GM21717 (cell line): Measurements from ENCODE around the gene CCDC110.

Source experiments
- ATAC-seq: cut with Tn5 transposase; IDR thresholded peaks from one replicate; pipeline ENCODE4 v1.9.1; 2021; ENCODE audit warnings: mild to moderate bottlenecking, moderate library complexity; ENCODE audit not compliant: unreplicated experiment

CCDC110 gene

DNA sequence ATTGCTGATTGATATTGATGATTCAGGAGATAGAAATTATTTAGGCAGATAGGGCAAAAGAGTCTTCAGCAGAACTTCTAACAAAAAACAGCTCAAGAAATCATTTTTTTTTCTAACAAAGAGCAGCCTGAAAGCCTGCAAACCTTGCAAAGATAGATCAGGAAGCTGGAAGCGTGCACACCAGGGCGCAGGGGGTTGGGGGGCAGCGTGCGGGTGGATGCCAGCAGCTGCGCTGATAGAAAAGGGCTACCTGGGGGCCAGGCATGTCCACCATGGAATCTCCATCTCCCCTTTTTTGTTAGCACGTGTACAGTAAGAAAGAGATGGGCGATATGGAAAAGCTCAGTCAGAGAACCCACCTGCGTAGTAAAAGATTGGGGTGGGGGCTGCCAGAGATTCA, 1.7 kb upstream of the CCDC110 start:
- no peak for ATAC-seq

DNA sequence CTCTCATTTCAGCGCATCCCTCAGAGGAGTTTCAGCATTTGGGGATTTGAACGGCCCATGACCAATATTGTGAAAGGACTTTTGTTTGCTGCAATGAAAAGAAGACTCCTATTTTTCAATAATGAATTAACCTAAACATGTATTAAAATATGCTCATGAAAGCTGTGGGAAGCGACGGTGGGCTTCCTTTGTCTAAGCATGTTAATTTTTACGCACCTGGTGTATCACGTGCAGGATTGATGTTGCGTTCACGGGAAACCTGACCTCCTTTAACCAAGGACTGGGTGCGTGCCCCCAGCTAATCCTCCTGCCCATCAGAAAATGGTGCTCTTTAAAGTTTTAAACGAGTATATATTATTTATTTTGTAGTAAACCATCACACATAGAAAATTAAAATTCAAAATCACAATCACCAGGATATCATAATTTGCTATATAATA, 590 bp upstream of the CCDC110 start:
- no peak for ATAC-seq

DNA sequence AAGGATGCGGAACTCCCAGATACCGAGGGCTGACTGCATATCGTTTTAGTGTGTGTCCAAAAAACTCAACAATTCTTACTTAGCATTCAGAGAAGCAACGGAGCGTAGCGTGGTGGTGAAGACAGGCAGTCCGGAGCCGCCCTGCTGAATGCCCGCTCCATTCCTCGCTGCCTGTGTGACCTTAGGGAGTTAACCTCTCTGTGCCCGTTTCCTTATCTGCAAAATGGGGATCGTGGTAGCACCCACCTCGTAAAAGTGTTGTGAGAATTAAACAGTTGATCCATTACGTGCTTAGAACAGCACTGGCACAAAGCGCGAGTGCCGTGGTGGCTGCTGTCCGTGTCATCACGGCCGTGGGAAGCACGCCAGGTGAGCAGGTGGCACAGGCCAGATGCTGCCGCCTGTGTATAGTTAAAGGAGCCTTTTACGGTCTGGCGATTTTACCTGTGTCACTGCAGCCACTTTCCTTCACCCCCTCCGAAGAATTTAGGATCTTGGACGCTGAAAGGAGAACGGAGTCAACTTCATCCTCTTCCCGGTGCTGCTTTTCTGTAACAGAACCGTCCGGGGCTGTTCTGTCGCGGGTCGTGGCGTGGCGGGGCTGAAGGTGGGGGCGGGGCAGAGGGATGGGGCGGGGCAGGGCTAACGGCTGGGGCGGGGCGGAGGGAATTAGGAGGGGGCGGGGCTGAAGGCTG, 885 bp downstream of the CCDC110 start:
- ATAC-seq = no peak

DNA sequence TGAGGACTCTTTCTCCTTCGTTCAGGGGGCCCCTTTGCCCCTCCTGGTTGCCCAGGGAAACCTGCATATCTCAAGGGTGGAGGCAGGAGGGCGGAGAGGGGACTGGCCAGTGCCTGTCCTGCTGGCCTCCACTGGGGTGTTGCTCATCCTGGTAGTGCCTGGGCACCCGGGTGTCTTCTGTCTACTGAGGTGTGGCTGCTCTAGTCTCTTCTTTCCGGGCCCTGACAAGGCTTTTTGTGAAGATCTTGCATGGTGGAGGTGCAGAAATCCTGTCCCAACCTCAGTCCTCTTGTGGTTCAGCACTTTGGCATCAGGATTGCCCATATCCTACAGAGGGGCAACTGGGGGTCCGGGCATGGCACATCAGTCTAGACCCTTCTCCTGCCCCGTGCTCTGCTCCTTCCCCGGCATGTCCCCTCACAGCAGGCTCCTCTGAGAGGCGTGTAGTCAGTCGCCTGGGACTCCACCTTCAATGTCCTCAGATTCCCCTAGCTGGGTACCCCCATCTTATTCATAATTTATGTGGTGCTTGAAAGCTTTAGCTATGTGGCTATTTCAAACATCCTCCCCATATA, 1.9 kb downstream of the CCDC110 start:
- no peak for ATAC-seq

GRCh38 chr4:185468999-185469398, 2.5 kb downstream of the CCDC110 start:
- ATAC-seq = no peak

DNA sequence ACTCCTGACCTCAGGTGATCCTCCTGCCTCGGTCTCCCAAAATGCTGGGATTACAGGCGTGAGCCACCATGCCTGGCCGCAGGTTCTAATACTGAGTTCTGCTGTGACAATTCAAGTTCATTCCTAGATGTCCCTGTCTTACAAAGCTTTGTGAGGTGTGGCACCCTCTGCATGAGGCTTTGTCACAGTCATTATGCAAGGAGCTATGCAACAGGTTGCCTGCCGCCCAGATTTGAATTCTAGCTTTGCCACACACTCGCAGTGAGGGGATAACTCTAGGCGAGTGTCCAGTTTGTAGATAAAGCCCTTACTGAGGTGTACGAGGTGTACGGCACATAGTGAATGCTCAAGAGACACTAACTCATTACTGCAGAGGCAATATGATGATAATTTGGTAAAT, 3.5 kb downstream of the CCDC110 start:
- no peak for ATAC-seq

DNA sequence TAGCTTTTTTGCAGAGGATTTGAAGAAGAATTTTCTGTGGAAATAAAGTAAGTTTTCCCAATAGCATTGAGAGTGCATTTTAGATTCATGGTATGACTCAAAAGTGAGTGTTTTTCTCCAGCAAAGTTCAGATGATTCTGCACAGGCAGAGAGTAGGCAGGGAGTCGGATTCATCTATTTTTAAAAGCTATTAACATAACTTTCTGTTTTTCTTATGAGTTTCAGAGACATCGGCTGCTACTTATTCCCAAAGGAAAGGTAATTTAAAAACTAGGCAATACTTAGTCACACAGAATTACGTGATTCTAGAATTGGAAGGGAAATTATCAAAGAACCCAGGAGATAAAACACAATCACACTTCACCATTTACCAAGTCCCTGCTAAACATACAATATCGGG, 4.4 kb downstream of the CCDC110 start:
- no peak for ATAC-seq

DNA sequence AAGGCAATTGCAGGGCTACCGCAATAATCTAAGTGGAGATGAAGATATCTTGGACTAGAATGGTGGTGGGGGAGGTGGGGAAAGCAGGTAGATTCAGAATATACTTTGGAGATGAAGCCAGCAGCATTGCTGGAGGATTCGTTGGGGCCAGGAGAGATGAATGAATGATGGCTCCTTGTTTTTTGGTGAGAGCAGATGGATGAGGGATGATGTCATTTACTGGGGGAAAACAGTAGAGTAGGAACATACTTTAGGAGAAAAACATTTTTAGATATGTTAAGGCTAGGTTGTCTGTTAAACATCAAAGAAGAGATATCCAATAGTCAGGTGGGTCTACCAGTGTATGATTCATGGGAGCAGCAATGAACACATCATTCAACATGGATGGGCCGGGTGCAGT, 5.8 kb downstream of the CCDC110 start:
- no peak for ATAC-seq

GRCh38 chr4:185464887-185465286, 6.6 kb downstream of the CCDC110 start:
- no peak for ATAC-seq

- no peak for ATAC-seq
Observed at GRCh38 chr4:185464183-185464582, 7.3 kb downstream of the CCDC110 start.

DNA sequence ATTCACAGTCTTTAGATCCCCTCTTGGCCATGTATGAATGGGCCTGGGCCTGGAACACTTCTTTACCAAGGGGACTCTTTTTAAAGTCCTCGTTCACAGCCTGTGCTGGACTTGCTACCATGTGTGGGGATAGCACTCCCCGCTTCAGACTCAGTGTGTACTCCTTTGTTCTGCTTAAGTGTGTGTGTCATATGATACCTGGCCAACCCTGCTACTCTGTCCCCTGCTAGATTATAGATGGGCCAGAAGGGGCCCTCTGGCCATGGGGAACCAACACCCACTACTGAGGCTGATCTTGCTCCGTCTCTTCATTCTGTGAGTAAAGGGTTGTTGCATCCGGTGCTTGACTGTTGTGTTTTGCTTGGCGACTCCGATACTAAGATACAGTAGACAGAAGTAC, 8.0 kb downstream of the CCDC110 start:
- ATAC-seq = no peak

DNA sequence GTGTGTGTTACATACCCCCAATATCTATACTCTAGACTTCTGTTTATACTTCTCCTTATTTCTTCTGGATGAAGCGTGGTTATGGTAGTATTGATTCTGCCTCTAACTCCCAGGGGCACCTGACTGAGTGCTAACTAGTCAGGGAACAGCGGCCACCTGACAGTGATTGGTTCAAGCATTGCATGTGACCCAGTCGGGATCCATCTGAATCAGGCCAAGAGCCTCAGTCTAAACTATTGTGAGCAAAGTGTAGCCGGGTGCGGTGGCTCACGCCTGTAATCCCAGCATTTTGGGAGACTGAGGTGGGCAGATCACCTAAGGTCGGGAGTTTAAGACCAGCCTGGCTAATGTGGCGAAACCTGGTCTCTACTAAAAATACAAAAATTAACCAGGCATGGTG, 10.0 kb downstream of the CCDC110 start:
- ATAC-seq = no peak

DNA sequence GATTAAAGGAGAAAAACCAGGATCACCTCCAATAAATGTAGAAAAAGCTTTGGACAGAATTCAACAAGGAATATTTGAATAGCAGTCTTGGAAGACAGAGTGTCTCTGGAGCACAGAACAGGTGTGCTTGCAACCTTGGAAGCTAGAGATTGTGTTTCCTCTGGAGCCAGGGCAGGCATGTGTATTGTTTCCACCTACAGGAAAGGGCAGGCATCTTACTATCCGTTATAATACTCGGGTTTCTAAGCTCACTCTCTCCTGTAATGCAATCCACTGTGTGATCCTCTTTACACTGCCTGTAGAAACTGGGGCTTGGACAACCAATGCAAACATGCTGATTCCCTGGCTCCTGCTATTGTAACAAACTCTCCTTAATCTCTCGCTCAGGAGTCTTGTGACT, 14.4 kb downstream of the CCDC110 start:
- no peak for ATAC-seq

GRCh38 chr4:185456131-185456530, 15.4 kb downstream of the CCDC110 start:
- ATAC-seq = no peak

- no peak for ATAC-seq
Observed at GRCh38 chr4:185445209-185445608, 26.3 kb downstream of the CCDC110 start.

DNA sequence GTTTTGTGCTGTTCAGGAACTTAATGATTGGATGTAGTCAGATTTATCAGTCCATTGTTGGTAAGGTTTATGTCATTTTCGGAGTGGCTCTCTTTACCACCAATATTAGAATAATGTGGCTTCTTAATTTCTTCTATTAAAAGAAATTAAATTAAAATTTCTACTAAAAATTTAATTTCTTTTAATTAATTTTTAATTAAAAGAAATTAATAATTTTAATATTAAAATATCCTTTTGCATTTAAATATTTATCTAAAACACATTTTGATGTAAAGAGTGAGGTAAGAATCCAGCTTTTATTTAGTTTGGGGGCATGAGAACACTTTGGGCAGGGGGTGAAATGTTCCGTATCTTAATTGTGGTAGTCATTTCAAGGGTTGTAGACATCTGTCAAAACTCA, 30.1 kb downstream of the CCDC110 start:
- ATAC-seq = no peak

GRCh38 chr4:185437809-185438208, 33.7 kb downstream of the CCDC110 start:
- ATAC-seq = peak; percentile 55

- no peak for ATAC-seq
Observed at GRCh38 chr4:185435466-185435865, 36.1 kb downstream of the CCDC110 start.

GRCh38 chr4:185429660-185430059, 41.9 kb downstream of the CCDC110 start:
- no peak for ATAC-seq

DNA sequence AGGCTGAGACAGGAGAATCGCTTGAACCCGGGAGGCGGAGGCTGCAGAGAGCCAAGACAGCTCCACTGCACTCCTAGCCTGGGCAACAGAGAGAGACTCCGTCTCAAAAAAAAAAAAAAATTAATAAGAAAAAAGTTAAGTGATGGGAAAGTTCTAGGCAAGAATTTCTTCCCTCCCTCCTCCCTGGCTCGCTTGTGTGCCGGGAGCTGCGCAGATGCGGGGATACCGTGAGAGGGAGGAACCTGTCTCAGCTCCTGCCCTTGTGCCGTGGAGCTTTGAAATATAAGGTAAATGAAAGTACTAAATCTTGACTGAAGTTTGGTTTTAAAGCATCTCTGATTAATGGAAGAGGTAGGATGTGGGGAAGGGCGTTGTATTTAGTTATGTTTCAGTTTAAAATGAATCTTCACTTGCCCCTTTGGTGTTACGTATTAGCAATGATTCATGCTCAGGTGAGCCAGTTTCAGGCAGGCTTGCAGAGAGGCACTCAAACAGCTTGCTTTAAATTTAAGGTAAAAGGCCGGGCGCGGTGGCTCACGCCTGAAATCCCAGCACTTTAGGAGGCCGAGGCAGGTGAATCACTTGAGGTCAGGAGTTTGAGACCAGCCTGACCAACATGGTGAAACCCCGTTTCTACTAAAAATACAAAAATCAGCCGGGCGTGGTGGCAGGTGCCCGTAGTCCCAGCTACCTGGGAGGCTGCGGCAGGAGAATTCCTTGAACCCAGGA, 44.4 kb downstream of the CCDC110 start:
- ATAC-seq = no peak

DNA sequence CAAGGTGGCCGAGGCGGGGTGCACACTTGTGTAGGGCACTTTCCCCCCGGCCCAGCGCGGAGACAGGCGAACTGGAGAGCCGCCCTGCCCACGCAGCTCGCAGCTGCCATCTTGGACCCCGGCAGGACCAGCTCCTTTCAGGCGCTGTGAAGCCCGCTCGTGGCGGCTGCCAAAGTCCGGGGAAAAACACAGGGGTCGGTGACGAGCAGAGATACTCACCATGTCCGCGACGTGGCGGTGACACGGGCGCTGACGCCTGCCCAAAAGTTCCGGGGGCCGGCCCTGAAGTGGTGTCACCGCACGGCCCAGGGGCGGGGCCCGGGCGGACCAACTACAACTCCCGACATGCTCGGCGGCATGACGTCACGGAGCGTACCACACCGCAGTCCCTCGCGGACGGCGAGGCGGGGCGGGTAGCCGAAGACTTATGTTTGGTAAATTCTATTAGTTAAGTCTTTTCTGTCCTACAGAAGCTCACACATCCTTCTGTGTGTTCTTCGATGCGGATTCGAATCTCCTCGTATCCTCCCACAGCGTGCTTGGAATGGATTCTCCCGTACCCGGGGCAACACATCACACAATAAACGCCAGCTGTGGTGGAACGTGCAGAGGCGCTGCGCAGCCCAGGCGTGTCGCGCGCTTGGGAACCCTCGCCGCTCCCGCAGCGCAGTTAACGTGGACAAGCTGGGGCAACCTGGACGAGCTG, 45.7 kb downstream of the CCDC110 start, which contains the start of gene UFSP2:
UFSP2 (minus strand) TSS at position 318 of the 706 bp plus-strand sequence; CDS start at position 222, 96 bp downstream.
- peak; percentile 93 for ATAC-seq
